ENCODE measurements around the gene DTD2. TPM values are rescaled to one million over a fixed set of nuclear protein-coding genes. Genes with fewer than 3 reads are reported as not detected.

The DTD2 gene
- total and polyA plus RNA-seq, 12 donors = 4.2 to 9.5 (median 6.4) TPM

GRCh38 chr14:31426663-31427062 lies 30.6 kb downstream of the DTD2 start:
- no peak for ATAC-seq
- Histone ChIP-seq H3K9me3 (peaks cover 0 to 4% (median 0%) of the 10 kb centered on the region in 11 donors), H3K36me3 (peaks cover 0 to 4% (median 0%) of the 10 kb centered on the region in 9 donors), H3K4me3 (no peak overlapping the region), H3K4me1 (no peaks in the 10 kb centered on the region), H3K27me3 (no peaks in the 10 kb centered on the region), H3K27ac (no peak overlapping the region)
- TF ChIP-seq CTCF (IDR thresholded peaks at IDR 0.05) = no peak
- intact Hi-C loops (cut with DNase I) = no loop called here
- no peak for DNase-seq
- WGBS, 2 donors = 71 to 75% methylated on average over 2 of the region's 2 CpGs

GRCh38 chr14:31425905-31426304 lies 31.4 kb downstream of the DTD2 start:
- H3K4me3 ChIP-seq = no peak overlapping the region
- H3K27ac ChIP-seq = no peak overlapping the region
- DNase-seq = no peak
- ATAC-seq = no peak
- peaks cover 0 to 4% (median 0%) of the 10 kb centered on the region in 9 donors for H3K36me3 ChIP-seq
- peaks cover 0 to 3% (median 0%) of the 10 kb centered on the region in 9 donors for H3K4me1 ChIP-seq
- H3K9me3 ChIP-seq = no peaks in the 10 kb centered on the region
- no peaks in the 10 kb centered on the region for H3K27me3 ChIP-seq
- intact Hi-C loops (cut with DNase I) = no loop called here
- no peak for TF ChIP-seq CTCF (IDR thresholded peaks at IDR 0.05)

- peak overlapping the region in 5 of 10 donors; percentile 89 to 94 (median 90) for H3K27ac ChIP-seq
- no peaks in the 10 kb centered on the region for H3K27me3 ChIP-seq
- no peaks in the 10 kb centered on the region for H3K36me3 ChIP-seq
- peak overlapping the region in 6 of 10 donors; percentile 85 to 98 (median 95) for H3K4me3 ChIP-seq
- ATAC-seq = no peak
- H3K4me1 ChIP-seq = peaks cover 0 to 28% (median 18%) of the 10 kb centered on the region in 9 donors
- no peak for DNase-seq
- H3K9me3 ChIP-seq = no peaks in the 10 kb centered on the region
- 92 to 93% methylated on average over 5 of the region's 5 CpGs for WGBS, 2 donors
- no peak for TF ChIP-seq CTCF (IDR thresholded peaks at IDR 0.05)
- intact Hi-C loops (cut with DNase I) = loop anchor here in 2 of 10 donors (2.0 kb wide), 1 partner anchor 36 kb away; the partner anchor contains the start of gene DTD2 (in 2 of the 2)
Observed at GRCh38 chr14:31421200-31421599, 36.1 kb downstream of the DTD2 start.

GRCh38 chr14:31420319-31421111 lies 36.8 kb downstream of the DTD2 start, which contains the start of gene HEATR5A:
HEATR5A (minus strand) TSS chr14:31420550; CDS start chr14:31402975, 17,575 bp downstream.
- DNase-seq = peak; percentile 95 to 97
- Histone ChIP-seq H3K4me3 (peak within 1 kb of the TSS; percentile 73 to 98 (median 94)), H3K9me3 (no peaks in the 10 kb centered on the region), H3K27me3 (no peaks in the 10 kb centered on the region), H3K36me3 (no peaks in the 10 kb centered on the region), H3K4me1 (peaks cover 0 to 35% (median 18%) of the 10 kb centered on the region in 9 donors), H3K27ac (peak within 1 kb of the TSS; percentile 39 to 95 (median 91))
- peak in 5 of 9 donors; percentile 7 to 58 (median 54) for TF ChIP-seq CTCF (IDR thresholded peaks at IDR 0.05)
- ATAC-seq = peak; percentile 98 to 100 (median 99)
- 2% methylated on average over 56 of the region's 56 CpGs for WGBS, 2 donors
- intact Hi-C loops (cut with DNase I) = loop anchor here in 2 of 10 donors (2.0 kb wide), 1 partner anchor 36 kb away; the partner anchor contains the start of gene DTD2 (in 2 of the 2)

All from heart right ventricle (tissue), 16 donors.